GM23338 (cell line): Measurements from ENCODE around the gene TMEM204. TPM values are rescaled to one million over a fixed set of nuclear protein-coding genes. Genes with fewer than 3 reads are reported as not detected.

Experiments
- ATAC-seq: fragments of 200-7000 bp; cut with Tn5 transposase; 3 replicates; pipeline ENCODE4 v1.9.1; 2020
- DNase-seq: peaks from one replicate; pipeline ENCODE4 v3.0.0-alpha.2; 2015; ENCODE audit warnings: low spot score
- H2AFZ ChIP-seq: fragments of 200-600 bp; sonication (generic); 2 replicates; pipeline ENCODE4 v1.8.0; 2016; ENCODE audit warnings: antibody characterized with exemption, mild to moderate bottlenecking, moderate library complexity
- H3F3A ChIP-seq: fragments of 200-600 bp; sonication (generic); replicated peaks from 2 replicates; pipeline ENCODE4 v1.8.0; 2017; ENCODE audit warnings: antibody characterized with exemption, mixed run types, low read depth
- H3K27ac ChIP-seq: fragments of 200-600 bp; sonication (generic); 2 replicates; pipeline ENCODE4 v1.6.1; 2016; ENCODE audit warnings: low read depth
- H3K27me3 ChIP-seq: fragments of 200-600 bp; sonication (generic); 2 replicates; pipeline ENCODE4 v1.8.0; 2016; ENCODE audit warnings: mild to moderate bottlenecking, mixed run types, moderate library complexity; ENCODE audit not compliant: insufficient read depth
- H3K36me3 ChIP-seq: fragments of 200-600 bp; sonication (generic); 2 replicates; pipeline ENCODE4 v1.8.0; 2016; ENCODE audit warnings: mild to moderate bottlenecking; ENCODE audit not compliant: insufficient read depth
- H3K4me1 ChIP-seq: fragments of 200-600 bp; sonication (generic); 2 replicates; pipeline ENCODE4 v1.8.0; 2016; ENCODE audit warnings: mild to moderate bottlenecking, moderate library complexity; ENCODE audit not compliant: insufficient read depth
- H3K4me2 ChIP-seq: fragments of 200-600 bp; sonication (generic); 2 replicates; pipeline ENCODE4 v1.7.1; 2017; ENCODE audit warnings: mixed run types
- H3K4me3 ChIP-seq: fragments of 200-600 bp; sonication (generic); 2 replicates; pipeline ENCODE4 v1.6.1; 2016; ENCODE audit warnings: mixed run types
- H3K79me2 ChIP-seq: fragments of 200-600 bp; sonication (generic); replicated peaks from 2 replicates; pipeline ENCODE4 v1.8.0; 2017; ENCODE audit warnings: mild to moderate bottlenecking; ENCODE audit not compliant: insufficient read depth
- H3K9me2 ChIP-seq: fragments of 200-600 bp; sonication (generic); 2 replicates; pipeline ENCODE4 v1.8.0; 2017; ENCODE audit not compliant: insufficient read depth
- H4K20me1 ChIP-seq: fragments of 200-600 bp; sonication (generic); replicated peaks from 2 replicates; pipeline ENCODE4 v1.8.0; 2017; ENCODE audit warnings: mild to moderate bottlenecking; ENCODE audit not compliant: insufficient read depth
- H3K27ac Mint-ChIP-seq: 2 replicates; pipeline ENCODE4 v1.8.0; 2020; ENCODE audit warnings: inconsistent platforms, mild to moderate bottlenecking, moderate library complexity, mixed read lengths
- H3K27me3 Mint-ChIP-seq: 3 replicates; pipeline ENCODE4 v1.8.0; 2022; ENCODE audit warnings: low read depth, mild to moderate bottlenecking, moderate library complexity, mixed read lengths, inconsistent platforms; ENCODE audit not compliant: insufficient read depth, poor library complexity
- H3K36me3 Mint-ChIP-seq: 3 replicates; pipeline ENCODE4 v1.8.0; 2021; ENCODE audit warnings: low read depth, mild to moderate bottlenecking, inconsistent platforms, moderate library complexity, mixed read lengths
- H3K4me1 Mint-ChIP-seq: 3 replicates; pipeline ENCODE4 v1.8.0; 2020; ENCODE audit warnings: mild to moderate bottlenecking, inconsistent platforms, mixed read lengths
- H3K4me3 Mint-ChIP-seq: 3 replicates; pipeline ENCODE4 v1.8.0; 2021; ENCODE audit warnings: moderate library complexity, mild to moderate bottlenecking, inconsistent platforms, mixed read lengths
- H3K9me3 Mint-ChIP-seq: 3 replicates; pipeline ENCODE4 v1.8.0; 2020; ENCODE audit warnings: moderate library complexity, mild to moderate bottlenecking, inconsistent platforms, mixed read lengths
- CREB1 ChIP-seq: fragments of 250-450 bp; sonication (Bioruptor Pico); IDR thresholded peaks from 2 replicates; pipeline ENCODE4 v1.5.0; 2020; ENCODE audit warnings: low read depth, mild to moderate bottlenecking, moderate library complexity
- EZH2phosphoT487 ChIP-seq: fragments of 200-600 bp; sonication (generic); IDR thresholded peaks from one replicate; pipeline ENCODE4 v1.8.1; 2018; ENCODE audit warnings: antibody characterized with exemption; ENCODE audit not compliant: unreplicated experiment
- JUNB ChIP-seq: IDR thresholded peaks from one replicate; pipeline ENCODE4 v1.6.1; 2016; ENCODE audit warnings: antibody characterized with exemption; ENCODE audit not compliant: unreplicated experiment
- ZNF331 ChIP-seq: fragments of 250-450 bp; sonication (Bioruptor Pico); IDR thresholded peaks from 2 replicates; pipeline ENCODE4 v1.5.0; 2020; ENCODE audit warnings: low read depth, mild to moderate bottlenecking, moderate library complexity
- polyA plus RNA-seq: library from polyadenylated mRNA; unstranded; fragments of >200 nt; fragmentation: Nextera tagmentation; extraction: Ambion mirVana; gene quantifications from 2 replicates; pipeline ENCODE4 v1.2.1, GENCODE V29; 2016
- total RNA-seq: library from RNA; depleted of rRNA; stranded (reverse); fragments of >200 nt; shearing (Covaris generic); gene quantifications from 2 replicates; pipeline ENCODE4 v1.2.3, GENCODE V29; 2014
- TF ChIP-seq, protein P1 (sequence below): IDR thresholded peaks from 2 replicates; pipeline ENCODE4 v1.6.1; 2016; ENCODE audit warnings: antibody characterized with exemption
- TF ChIP-seq, protein P2 (sequence below): IDR thresholded peaks from one replicate; pipeline ENCODE4 v1.6.1; 2018; ENCODE audit warnings: antibody characterized with exemption; ENCODE audit not compliant: unreplicated experiment
- TF ChIP-seq, protein P3 (sequence below), 2 experiments: fragments of 200-600 bp in 1 of 2; sonication (generic) in 1 of 2; conservative IDR thresholded peaks; 2 replicates each; pipeline versions ENCODE4 v1.5.1 to v1.6.1; 2016 to 2017; ENCODE audit warnings: antibody characterized with exemption in 2 of 2, low read depth in 2 of 2, mild to moderate bottlenecking in 2 of 2, moderate library complexity in 1 of 2

The TMEM204 gene
- total and polyA plus RNA-seq, 2 experiments from 2014 or later = 0.14 to 0.21 TPM

DNA sequence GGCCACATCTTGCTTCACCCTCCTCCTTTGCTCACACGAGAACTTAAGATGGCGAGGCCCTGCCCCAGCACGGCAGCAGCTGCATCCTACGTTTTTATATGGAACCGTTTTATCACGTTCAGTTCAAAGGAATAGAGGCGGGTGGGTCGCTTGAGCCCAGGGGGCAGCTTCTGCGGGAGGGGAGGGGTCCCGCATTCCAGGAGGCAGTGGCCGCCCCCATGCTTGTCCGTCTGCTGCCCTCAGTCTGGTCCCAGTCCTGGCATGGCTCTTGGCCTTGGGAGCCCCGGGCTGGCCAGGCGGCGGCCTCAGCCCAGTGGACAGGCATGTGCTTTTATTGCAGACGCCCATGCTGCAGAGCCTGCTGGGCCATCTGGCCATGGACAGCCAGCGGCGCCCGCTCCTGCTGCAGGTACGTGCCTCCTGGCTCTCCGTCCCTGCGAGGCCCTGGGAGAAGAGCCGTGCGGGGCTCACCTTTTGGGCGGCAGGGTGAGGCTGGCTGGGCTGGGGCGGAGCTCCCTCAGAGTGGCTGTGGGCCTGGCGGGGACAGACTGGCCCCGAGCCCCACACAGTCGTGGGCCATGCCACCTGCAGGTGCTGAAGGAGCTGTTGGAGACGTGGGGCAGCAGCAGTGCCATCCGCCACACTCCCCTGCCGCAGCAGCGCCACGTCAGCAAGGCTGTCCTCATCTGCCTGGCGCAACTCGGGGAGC is 33.6 kb upstream of the TMEM204 start:
- no peaks in the 10 kb centered on the region for H4K20me1 ChIP-seq

DNA sequence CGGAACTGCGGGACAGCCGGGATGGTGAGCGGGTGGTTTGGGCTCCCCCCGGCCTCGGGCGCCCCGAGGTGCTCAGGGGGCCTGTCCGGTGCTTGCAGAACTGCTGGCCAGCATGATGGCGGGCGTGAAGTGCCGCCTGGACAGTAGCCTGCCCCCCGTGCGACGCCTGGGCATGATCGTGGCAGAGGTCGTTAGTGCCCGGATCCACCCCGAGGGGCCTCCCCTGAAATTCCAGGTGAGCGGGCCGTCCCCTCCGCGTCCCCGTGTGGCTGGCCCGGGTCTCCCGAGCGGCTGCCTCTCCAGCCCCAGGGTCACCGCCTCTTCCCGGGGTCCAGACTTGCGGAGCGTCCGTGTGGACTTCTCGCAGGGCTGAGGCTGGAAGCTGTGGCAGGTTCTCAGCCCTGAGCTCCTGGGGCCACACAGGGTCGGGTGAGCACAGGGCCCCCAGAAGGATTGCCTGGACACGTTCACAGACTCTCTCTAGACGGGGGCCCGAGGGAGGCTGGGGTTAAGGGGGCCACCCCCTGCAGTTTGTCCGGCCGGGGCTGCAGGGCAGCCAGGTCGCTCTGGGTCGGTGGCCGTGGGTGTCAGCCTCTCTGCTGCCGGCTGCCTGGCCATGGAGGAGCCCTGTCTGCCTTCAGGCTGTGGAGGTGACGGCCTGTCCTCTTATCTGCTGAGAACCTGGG is 32.9 kb upstream of the TMEM204 start:
- H3K4me3 Mint-ChIP-seq = no peak overlapping the region
- Histone ChIP-seq H3K27ac (no peak overlapping the region), H3K36me3 (peaks cover 12% of the 10 kb centered on the region), H3K9me2 (no peaks in the 10 kb centered on the region), H3K79me2 (no peaks in the 10 kb centered on the region), H3K27me3 (no peaks in the 10 kb centered on the region), H3K4me2 (no peak overlapping the region), H2AFZ (no peak overlapping the region), H3K4me1 (no peaks in the 10 kb centered on the region), H3K4me3 (no peak overlapping the region), H3F3A (no peaks in the 10 kb centered on the region), H4K20me1 (no peaks in the 10 kb centered on the region)
- H3K9me3 Mint-ChIP-seq = no peaks in the 10 kb centered on the region
- ATAC-seq (no peak), DNase-seq (no peak)
- peaks cover 6% of the 10 kb centered on the region for H3K27me3 Mint-ChIP-seq
- no peak for TF ChIP-seq JUNB
- no peak for TF ChIP-seq CREB1 (CRISPR knock-in tag)
- TF ChIP-seq, protein P1, sequence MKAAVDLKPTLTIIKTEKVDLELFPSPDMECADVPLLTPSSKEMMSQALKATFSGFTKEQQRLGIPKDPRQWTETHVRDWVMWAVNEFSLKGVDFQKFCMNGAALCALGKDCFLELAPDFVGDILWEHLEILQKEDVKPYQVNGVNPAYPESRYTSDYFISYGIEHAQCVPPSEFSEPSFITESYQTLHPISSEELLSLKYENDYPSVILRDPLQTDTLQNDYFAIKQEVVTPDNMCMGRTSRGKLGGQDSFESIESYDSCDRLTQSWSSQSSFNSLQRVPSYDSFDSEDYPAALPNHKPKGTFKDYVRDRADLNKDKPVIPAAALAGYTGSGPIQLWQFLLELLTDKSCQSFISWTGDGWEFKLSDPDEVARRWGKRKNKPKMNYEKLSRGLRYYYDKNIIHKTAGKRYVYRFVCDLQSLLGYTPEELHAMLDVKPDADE = no peak
- TF ChIP-seq ZNF331 = no peak
- TF ChIP-seq EZH2phosphoT487 = no peak
- TF ChIP-seq, protein P2, sequence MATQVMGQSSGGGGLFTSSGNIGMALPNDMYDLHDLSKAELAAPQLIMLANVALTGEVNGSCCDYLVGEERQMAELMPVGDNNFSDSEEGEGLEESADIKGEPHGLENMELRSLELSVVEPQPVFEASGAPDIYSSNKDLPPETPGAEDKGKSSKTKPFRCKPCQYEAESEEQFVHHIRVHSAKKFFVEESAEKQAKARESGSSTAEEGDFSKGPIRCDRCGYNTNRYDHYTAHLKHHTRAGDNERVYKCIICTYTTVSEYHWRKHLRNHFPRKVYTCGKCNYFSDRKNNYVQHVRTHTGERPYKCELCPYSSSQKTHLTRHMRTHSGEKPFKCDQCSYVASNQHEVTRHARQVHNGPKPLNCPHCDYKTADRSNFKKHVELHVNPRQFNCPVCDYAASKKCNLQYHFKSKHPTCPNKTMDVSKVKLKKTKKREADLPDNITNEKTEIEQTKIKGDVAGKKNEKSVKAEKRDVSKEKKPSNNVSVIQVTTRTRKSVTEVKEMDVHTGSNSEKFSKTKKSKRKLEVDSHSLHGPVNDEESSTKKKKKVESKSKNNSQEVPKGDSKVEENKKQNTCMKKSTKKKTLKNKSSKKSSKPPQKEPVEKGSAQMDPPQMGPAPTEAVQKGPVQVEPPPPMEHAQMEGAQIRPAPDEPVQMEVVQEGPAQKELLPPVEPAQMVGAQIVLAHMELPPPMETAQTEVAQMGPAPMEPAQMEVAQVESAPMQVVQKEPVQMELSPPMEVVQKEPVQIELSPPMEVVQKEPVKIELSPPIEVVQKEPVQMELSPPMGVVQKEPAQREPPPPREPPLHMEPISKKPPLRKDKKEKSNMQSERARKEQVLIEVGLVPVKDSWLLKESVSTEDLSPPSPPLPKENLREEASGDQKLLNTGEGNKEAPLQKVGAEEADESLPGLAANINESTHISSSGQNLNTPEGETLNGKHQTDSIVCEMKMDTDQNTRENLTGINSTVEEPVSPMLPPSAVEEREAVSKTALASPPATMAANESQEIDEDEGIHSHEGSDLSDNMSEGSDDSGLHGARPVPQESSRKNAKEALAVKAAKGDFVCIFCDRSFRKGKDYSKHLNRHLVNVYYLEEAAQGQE = no peak
- H3K36me3 Mint-ChIP-seq = peaks cover 36% of the 10 kb centered on the region
- H3K4me1 Mint-ChIP-seq = no peaks in the 10 kb centered on the region
- H3K27ac Mint-ChIP-seq = no peak overlapping the region

More for the DNA sequence above, 33.6 kb upstream of the TMEM204 start:
- H3F3A ChIP-seq = no peaks in the 10 kb centered on the region
- ATAC-seq = no peak
- no peak overlapping the region for H3K4me3 ChIP-seq
- no peaks in the 10 kb centered on the region for H3K27me3 ChIP-seq
- no peak overlapping the region for H3K27ac ChIP-seq
- H3K27me3 Mint-ChIP-seq = peaks cover 6% of the 10 kb centered on the region
- H3K36me3 Mint-ChIP-seq = peaks cover 38% of the 10 kb centered on the region
- no peaks in the 10 kb centered on the region for H3K4me1 Mint-ChIP-seq
- no peak overlapping the region for H2AFZ ChIP-seq
- DNase-seq = no peak
- no peak overlapping the region for H3K27ac Mint-ChIP-seq
- H3K36me3 ChIP-seq = peaks cover 12% of the 10 kb centered on the region
- H3K79me2 ChIP-seq = no peaks in the 10 kb centered on the region
- no peaks in the 10 kb centered on the region for H3K4me1 ChIP-seq
- H3K4me2 ChIP-seq = no peak overlapping the region
- H3K4me3 Mint-ChIP-seq = no peak overlapping the region
- no peak for TF ChIP-seq CREB1 (CRISPR knock-in tag)
- TF ChIP-seq, protein P3, sequence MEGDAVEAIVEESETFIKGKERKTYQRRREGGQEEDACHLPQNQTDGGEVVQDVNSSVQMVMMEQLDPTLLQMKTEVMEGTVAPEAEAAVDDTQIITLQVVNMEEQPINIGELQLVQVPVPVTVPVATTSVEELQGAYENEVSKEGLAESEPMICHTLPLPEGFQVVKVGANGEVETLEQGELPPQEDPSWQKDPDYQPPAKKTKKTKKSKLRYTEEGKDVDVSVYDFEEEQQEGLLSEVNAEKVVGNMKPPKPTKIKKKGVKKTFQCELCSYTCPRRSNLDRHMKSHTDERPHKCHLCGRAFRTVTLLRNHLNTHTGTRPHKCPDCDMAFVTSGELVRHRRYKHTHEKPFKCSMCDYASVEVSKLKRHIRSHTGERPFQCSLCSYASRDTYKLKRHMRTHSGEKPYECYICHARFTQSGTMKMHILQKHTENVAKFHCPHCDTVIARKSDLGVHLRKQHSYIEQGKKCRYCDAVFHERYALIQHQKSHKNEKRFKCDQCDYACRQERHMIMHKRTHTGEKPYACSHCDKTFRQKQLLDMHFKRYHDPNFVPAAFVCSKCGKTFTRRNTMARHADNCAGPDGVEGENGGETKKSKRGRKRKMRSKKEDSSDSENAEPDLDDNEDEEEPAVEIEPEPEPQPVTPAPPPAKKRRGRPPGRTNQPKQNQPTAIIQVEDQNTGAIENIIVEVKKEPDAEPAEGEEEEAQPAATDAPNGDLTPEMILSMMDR (conservative IDR thresholded peaks at IDR 0.05; ENCODE audit: low read depth in 2 of 2) = no peak
- no peaks in the 10 kb centered on the region for H3K9me2 ChIP-seq
- no peaks in the 10 kb centered on the region for H3K9me3 Mint-ChIP-seq
